Tibial artery (tissue), 4 donors: ENCODE data around the gene PALS2.

Source experiments
- DNase-seq, 2 donors: peaks; one replicate each; pipeline ENCODE4 v3.0.0-alpha.2; 2019
- H3K27ac ChIP-seq, 2 donors: fragments of 200-600 bp; sonication (generic) in 1 of 2; 1 replicate in 1 of 2; 2 replicates in 1 of 2; pipeline ENCODE4 v1.5.1; 2018 to 2019; ENCODE audit warnings: mild to moderate bottlenecking in 1 of 2
- H3K27me3 ChIP-seq, 2 donors: fragments of 200-600 bp; sonication (generic) in 1 of 2; one replicate each; pipeline versions ENCODE4 v1.5.1 to v1.6.0; 2016 to 2019
- H3K36me3 ChIP-seq, 3 donors: fragments of 200-600 bp; sonication (generic) in 2 of 3; one replicate each; pipeline ENCODE4 v1.5.1; 2016 to 2019; ENCODE audit warnings: mild to moderate bottlenecking in 2 of 3
- H3K4me1 ChIP-seq, 4 donors: fragments of 200-600 bp; sonication (generic) in 2 of 4; 1 replicate in 3 of 4; 2 replicates in 1 of 4; pipeline ENCODE4 v1.5.1; 2016 to 2019
- H3K4me3 ChIP-seq, 2 donors: fragments of 200-600 bp; sonication (generic) in 1 of 2; 1 replicate in 1 of 2; 2 replicates in 1 of 2; pipeline ENCODE4 v1.5.1; 2018 to 2019; ENCODE audit warnings: mild to moderate bottlenecking in 2 of 2
- H3K9me3 ChIP-seq, 3 donors: fragments of 200-600 bp; sonication (generic) in 1 of 3; one replicate each; pipeline ENCODE4 v1.5.1; 2016 to 2019
- intact Hi-C: fragments of 100-400 bp; cut with DNase I; formaldehyde crosslinking; loops from one replicate; pipeline ENCODE4 v1.15.0; 2023; ENCODE audit warnings: low total_unique reads
- TF ChIP-seq, protein P1 (sequence below), 2 experiments: fragments of 200-600 bp in 1 of 2; fragments of 450-650 bp in 1 of 2; IDR thresholded peaks; one replicate each; pipeline ENCODE4 v1.5.1; 2017 to 2019; ENCODE audit warnings: antibody characterized with exemption in 2 of 2, mild to moderate bottlenecking in 1 of 2, moderate library complexity in 1 of 2

The PALS2 gene

DNA sequence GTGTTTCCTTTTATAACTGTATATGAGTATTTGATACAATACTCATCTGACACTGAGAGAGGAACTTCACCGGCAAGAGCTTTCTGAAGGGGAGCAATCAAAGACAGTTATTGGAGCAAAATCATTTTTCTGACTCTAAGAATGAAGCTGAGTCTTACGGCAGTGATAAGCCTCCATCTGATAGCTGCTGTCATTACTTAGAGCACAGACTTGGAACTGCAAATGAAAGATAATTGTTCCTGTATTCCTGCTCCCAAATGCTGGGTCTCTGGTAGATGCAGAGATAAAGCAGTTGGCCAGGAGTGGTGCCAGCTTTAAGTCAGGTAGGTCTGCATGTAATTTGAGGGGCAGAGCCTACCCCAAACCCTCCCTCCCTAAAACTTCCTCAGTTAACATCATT, 2.3 kb upstream of the PALS2 start:
- TF ChIP-seq, protein P1, sequence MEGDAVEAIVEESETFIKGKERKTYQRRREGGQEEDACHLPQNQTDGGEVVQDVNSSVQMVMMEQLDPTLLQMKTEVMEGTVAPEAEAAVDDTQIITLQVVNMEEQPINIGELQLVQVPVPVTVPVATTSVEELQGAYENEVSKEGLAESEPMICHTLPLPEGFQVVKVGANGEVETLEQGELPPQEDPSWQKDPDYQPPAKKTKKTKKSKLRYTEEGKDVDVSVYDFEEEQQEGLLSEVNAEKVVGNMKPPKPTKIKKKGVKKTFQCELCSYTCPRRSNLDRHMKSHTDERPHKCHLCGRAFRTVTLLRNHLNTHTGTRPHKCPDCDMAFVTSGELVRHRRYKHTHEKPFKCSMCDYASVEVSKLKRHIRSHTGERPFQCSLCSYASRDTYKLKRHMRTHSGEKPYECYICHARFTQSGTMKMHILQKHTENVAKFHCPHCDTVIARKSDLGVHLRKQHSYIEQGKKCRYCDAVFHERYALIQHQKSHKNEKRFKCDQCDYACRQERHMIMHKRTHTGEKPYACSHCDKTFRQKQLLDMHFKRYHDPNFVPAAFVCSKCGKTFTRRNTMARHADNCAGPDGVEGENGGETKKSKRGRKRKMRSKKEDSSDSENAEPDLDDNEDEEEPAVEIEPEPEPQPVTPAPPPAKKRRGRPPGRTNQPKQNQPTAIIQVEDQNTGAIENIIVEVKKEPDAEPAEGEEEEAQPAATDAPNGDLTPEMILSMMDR (IDR thresholded peaks at IDR 0.05): no peak
- H3K27ac ChIP-seq: no peak overlapping the region
- H3K4me3 ChIP-seq: no peak overlapping the region
- DNase-seq: no peak
- H3K9me3 ChIP-seq: no peaks in the 10 kb centered on the region
- intact Hi-C loops: loop anchor here (5.0 kb wide), 1 partner anchor 94 kb away; no protein-coding TSS in a partner anchor
- H3K27me3 ChIP-seq: no peaks in the 10 kb centered on the region
- peaks cover 0 to 13% (median 7%) of the 10 kb centered on the region in 4 donors for H3K4me1 ChIP-seq
- no peaks in the 10 kb centered on the region for H3K36me3 ChIP-seq

DNA sequence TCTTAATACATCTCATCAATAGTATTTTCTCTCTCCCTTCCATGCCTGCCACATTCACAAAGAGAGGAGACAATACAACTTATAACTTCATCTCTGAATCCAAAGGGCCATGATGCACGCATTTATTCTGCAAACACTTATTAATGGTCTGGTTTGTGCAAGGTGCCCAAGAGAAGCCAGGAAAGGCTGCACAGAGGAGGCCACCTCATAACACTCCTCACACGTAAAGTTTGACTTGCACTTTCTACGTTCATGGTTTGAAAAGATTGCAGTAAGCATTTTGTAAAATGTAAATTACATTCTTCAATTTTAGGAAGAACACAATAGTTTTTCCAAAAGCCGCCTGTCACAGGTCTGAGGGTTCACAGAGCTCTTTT, 1.2 kb upstream of the PALS2 start:
- H3K9me3 ChIP-seq: no peaks in the 10 kb centered on the region
- TF ChIP-seq, protein P1 (IDR thresholded peaks at IDR 0.05): no peak
- DNase-seq: no peak
- no peaks in the 10 kb centered on the region for H3K36me3 ChIP-seq
- intact Hi-C loops: loop anchor here (5.0 kb wide), 1 partner anchor 95 kb away; no protein-coding TSS in a partner anchor
- H3K27ac ChIP-seq: peak overlapping the region; percentile 87 to 89
- no peaks in the 10 kb centered on the region for H3K27me3 ChIP-seq
- H3K4me1 ChIP-seq: peaks cover 0 to 13% (median 7%) of the 10 kb centered on the region in 4 donors
- H3K4me3 ChIP-seq: peak overlapping the region; percentile 86 to 93

DNA sequence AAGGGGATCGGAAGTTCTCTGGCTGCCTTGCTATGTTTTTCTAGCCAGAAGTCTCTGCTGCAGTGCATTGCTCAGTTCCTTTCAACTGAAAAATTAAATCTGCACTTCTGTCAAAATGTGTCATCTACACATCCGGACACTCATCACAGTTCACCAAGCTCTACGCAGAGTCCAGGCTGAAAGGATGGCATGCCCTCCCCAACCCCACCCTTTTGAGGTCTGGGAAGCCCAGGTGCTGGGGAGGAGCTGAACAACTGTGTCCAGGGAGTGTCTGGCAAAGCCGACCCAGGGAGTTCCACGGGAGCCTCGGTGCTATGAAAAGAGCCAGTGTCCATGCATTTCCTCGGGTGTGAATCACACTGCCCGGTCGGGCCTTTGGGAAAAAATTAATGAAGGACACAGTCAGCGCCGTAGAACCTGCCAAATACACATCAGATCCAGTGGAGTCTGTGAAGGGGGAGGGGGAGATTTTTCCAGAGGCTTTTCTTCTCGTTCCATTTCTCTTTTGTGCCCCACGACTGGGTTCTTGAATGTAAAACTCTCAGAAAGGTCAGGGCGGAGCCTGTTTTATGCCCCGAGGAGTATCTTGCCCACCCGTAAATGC, 757 bp upstream of the PALS2 start:
- TF ChIP-seq, protein P1 (IDR thresholded peaks at IDR 0.05): no peak
- intact Hi-C loops: loop anchor here (5.0 kb wide), 1 partner anchor 95 kb away; no protein-coding TSS in a partner anchor
- no peaks in the 10 kb centered on the region for H3K9me3 ChIP-seq
- H3K4me3 ChIP-seq: peak overlapping the region; percentile 86 to 93
- DNase-seq: peak; percentile 32 to 66
- H3K36me3 ChIP-seq: no peaks in the 10 kb centered on the region
- H3K27ac ChIP-seq: peak overlapping the region; percentile 87 to 89
- H3K27me3 ChIP-seq: no peaks in the 10 kb centered on the region
- peaks cover 0 to 13% (median 7%) of the 10 kb centered on the region in 4 donors for H3K4me1 ChIP-seq

DNA sequence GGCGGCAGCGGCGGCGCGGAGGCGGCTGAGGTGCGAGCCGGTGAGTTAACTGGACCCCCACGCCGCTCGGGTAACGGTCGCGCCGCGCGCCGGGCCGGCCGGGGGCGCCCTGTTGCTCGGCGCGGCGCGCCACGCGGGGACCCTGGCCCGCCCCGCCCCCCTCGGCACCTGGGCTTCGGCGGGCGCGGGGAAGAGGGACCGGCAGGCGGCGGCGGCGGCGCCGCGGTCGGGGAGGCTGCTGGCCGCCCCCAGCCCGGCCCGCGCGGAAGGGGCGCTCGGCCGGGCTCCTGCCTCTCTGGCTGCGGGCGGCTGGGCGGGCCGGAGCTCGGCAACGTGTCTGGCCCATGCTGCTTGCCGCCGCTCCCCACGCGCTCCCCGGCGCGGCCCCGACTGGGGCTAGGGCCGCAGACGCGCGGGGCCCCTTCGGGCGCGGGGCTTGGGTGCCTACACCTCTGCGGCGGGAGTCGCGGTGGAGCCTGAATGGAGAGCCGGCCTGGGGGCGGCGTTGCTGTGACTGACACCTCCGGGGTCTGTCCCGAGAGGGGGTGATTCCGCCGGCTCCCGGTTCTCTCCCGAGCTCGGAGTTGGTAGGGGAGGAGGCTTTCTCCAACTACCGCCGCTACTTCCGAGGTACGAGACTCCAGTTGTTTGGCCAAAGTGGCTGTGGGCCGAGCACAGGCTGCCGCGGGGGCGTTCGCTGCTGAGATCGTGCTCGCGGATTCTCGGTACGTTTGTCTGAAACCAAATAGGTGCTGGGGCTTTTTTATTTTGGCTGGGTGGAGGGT, 494 bp downstream of the PALS2 start:
- Histone ChIP-seq H3K36me3 (no peaks in the 10 kb centered on the region), H3K4me3 (peak overlapping the region; percentile 86 to 93), H3K4me1 (peaks cover 0 to 13% (median 7%) of the 10 kb centered on the region in 4 donors), H3K27me3 (no peaks in the 10 kb centered on the region), H3K27ac (peak overlapping the region; percentile 87 to 89), H3K9me3 (no peaks in the 10 kb centered on the region)
- TF ChIP-seq, protein P1 (IDR thresholded peaks at IDR 0.05): no peak
- DNase-seq: peak; percentile 23 to 70
- intact Hi-C loops: loop anchor here (5.0 kb wide), 1 partner anchor 96 kb away; no protein-coding TSS in a partner anchor

DNA sequence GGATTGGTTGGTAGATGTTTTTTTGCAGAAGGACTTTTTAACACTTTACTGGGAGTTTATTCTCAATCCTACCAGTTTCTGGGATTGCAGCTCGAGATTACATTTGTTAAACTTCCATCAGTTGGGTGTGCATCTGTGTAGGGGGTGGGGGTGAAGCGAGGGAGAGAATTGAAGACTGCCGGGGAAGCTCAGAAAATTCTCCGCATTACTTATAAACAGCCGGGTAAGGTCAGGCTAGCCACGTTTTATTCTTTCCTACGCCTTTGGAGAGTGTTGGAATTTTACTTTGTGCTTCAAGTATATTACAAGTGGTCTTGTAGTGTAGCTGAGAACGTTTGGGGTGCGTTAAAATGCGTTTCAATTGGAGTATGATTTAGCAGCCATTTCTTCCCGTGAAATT, 1.1 kb downstream of the PALS2 start:
- Histone ChIP-seq H3K4me1 (peaks cover 0 to 13% (median 7%) of the 10 kb centered on the region in 4 donors), H3K9me3 (no peaks in the 10 kb centered on the region), H3K27me3 (no peaks in the 10 kb centered on the region), H3K4me3 (peak overlapping the region; percentile 86 to 93), H3K27ac (peak overlapping the region; percentile 87 to 89), H3K36me3 (no peaks in the 10 kb centered on the region)
- intact Hi-C loops: loop anchor here (5.0 kb wide), 1 partner anchor 97 kb away; no protein-coding TSS in a partner anchor
- TF ChIP-seq, protein P1 (IDR thresholded peaks at IDR 0.05): no peak
- DNase-seq: no peak
